Vagina (tissue), 2 donors: ENCODE results near the gene HSPB1. TPM values are rescaled to one million over a fixed set of nuclear protein-coding genes. Genes with fewer than 3 reads are reported as not detected.
A peak's percentile ranks its signal among the peaks of the same experiment; 100 is the strongest.
"Not testable (repeated sequence)": the region's sequence is repeated elsewhere in the genome, so short reads cannot be mapped to it uniquely, and the experiment has no call there.

Experiments
- DNase-seq, 2 donors: peaks; one replicate each; pipeline ENCODE4 v3.0.0-alpha.2; 2017; ENCODE audit errors: extremely low spot score in 2 of 2
- H3K27ac ChIP-seq: fragments of 200-600 bp; sonication (generic); one replicate; pipeline ENCODE4 v1.5.1; 2019
- H3K27me3 ChIP-seq: fragments of 200-600 bp; sonication (generic); one replicate; pipeline ENCODE4 v1.5.1; 2019
- H3K36me3 ChIP-seq, 2 donors: fragments of 200-600 bp; sonication (generic); one replicate each; pipeline ENCODE4 v1.5.1; 2017 to 2019
- H3K4me1 ChIP-seq: fragments of 200-600 bp; sonication (generic); one replicate; pipeline ENCODE4 v1.5.1; 2019
- H3K4me3 ChIP-seq, 2 donors: fragments of 200-600 bp; sonication (generic); 1 replicate in 1 of 2; 2 replicates in 1 of 2; pipeline ENCODE4 v1.5.1; 2016 to 2019
- H3K9me3 ChIP-seq: fragments of 200-600 bp; sonication (generic); one replicate; pipeline ENCODE4 v1.5.1; 2019
- POLR2A ChIP-seq, 2 donors: fragments of 450-650 bp; IDR thresholded peaks; one replicate each; pipeline ENCODE4 v1.6.1; 2017; ENCODE audit warnings: antibody characterized with exemption in 2 of 2, mild to moderate bottlenecking in 2 of 2, moderate library complexity in 2 of 2
- POLR2AphosphoS5 ChIP-seq, 2 donors: sonication (generic); formaldehyde crosslinking; IDR thresholded peaks; one replicate each; pipeline ENCODE4 v1.9.0; 2017; ENCODE audit warnings: antibody characterized with exemption in 2 of 2, mild to moderate bottlenecking in 2 of 2, low read depth in 1 of 2; ENCODE audit not compliant: insufficient read depth in 1 of 2
- intact Hi-C: fragments of 100-400 bp; cut with DNase I; formaldehyde crosslinking; loops from one replicate; pipeline ENCODE4 v1.15.1; 2023
- total RNA-seq: library from RNA; depleted of rRNA; stranded (reverse); fragments of >200 nt; gene quantifications from one replicate; pipeline ENCODE4 v1.2.3, GENCODE V29; 2016
- TF ChIP-seq, protein P1 (sequence below), 3 experiments: fragments of 450-650 bp in 2 of 3; fragments of 200-600 bp in 1 of 3; sonication (generic) in 1 of 3; IDR thresholded peaks; one replicate each; pipeline ENCODE4 v1.5.1; 2017 to 2019; ENCODE audit warnings: antibody characterized with exemption in 3 of 3, mild to moderate bottlenecking in 2 of 3, moderate library complexity in 2 of 3

The HSPB1 gene
- total RNA-seq, 1 donor from 2014 or later, result 3,606 TPM

DNA sequence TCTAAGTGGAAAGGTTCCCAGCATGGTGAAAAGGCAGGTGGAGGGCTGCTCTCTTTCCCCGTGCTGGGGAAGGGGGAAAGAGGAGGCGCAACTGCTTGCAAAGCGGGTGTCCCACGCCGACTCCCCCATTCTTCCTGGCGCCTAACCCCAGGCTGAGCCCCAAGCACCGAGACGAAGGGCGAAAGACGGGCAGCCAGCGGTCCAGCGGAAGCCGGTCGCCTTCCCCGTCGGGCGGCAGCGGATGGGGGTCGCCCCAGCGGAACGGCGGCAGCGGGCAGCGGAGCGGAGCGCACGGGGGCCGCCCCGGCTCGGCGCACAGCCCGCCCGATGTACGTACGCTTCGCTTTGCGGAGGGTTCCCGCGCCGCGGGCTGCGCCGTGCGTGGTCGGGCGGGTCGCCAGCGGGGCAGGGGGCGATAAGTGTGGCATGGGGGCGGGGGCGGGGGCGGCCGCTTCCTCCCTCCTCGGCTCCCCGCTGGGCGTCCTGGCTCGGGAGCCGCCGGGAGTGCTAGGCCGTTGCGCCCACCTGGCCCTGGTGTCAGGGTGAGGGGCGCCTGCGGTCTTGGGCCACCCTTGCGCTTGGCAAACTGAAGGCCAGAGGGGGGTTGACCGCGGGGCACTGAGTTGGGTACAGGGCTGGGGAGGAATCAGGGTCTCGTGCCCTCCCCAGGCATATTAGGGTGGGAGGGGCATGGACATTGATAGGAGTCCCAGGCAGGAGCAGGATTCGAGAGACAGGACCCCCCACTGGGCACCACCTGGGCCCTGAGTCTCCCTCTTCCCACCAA is 35.2 kb upstream of the HSPB1 start:
- Histone ChIP-seq H3K36me3 (no peaks in the 10 kb centered on the region), H3K4me3 (peak overlapping the region; percentile 22), H3K27me3 (no peaks in the 10 kb centered on the region), H3K27ac (no peak overlapping the region), H3K4me1 (peaks cover 17% of the 10 kb centered on the region), H3K9me3 (no peaks in the 10 kb centered on the region)
- DNase-seq, result no peak
- intact Hi-C loops, result no loop called here
- TF ChIP-seq, protein P1, sequence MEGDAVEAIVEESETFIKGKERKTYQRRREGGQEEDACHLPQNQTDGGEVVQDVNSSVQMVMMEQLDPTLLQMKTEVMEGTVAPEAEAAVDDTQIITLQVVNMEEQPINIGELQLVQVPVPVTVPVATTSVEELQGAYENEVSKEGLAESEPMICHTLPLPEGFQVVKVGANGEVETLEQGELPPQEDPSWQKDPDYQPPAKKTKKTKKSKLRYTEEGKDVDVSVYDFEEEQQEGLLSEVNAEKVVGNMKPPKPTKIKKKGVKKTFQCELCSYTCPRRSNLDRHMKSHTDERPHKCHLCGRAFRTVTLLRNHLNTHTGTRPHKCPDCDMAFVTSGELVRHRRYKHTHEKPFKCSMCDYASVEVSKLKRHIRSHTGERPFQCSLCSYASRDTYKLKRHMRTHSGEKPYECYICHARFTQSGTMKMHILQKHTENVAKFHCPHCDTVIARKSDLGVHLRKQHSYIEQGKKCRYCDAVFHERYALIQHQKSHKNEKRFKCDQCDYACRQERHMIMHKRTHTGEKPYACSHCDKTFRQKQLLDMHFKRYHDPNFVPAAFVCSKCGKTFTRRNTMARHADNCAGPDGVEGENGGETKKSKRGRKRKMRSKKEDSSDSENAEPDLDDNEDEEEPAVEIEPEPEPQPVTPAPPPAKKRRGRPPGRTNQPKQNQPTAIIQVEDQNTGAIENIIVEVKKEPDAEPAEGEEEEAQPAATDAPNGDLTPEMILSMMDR (IDR thresholded peaks at IDR 0.05), result no peak
- no peak for TF ChIP-seq POLR2A (IDR thresholded peaks at IDR 0.05)
- TF ChIP-seq POLR2AphosphoS5 (IDR thresholded peaks at IDR 0.05; ENCODE audit: insufficient read depth in 1 of 2, low read depth in 1 of 2), result no peak

DNA sequence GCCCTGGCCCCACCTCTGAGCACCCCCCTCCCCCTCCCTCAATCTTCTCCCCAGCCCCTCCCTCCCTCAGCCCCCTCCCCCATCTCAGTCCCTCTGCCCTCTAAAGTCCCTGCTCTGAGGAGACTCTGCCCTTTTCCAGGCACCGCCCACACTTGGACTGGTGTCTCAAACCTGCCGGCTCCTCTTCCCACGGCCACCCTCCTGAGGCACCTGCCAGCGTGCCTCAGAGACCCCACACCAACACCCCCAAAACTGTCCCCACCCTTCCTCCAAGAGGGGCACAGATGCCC is 34.6 kb upstream of the HSPB1 start:
- Histone ChIP-seq H3K4me1 (peaks cover 17% of the 10 kb centered on the region), H3K27ac (no peak overlapping the region), H3K9me3 (no peaks in the 10 kb centered on the region), H3K36me3 (no peaks in the 10 kb centered on the region), H3K27me3 (no peaks in the 10 kb centered on the region), H3K4me3 (peak overlapping the region in 1 of 2 donors; percentile 22)
- no peak for DNase-seq
- intact Hi-C loops, result no loop called here
- no peak for TF ChIP-seq POLR2AphosphoS5 (IDR thresholded peaks at IDR 0.05; ENCODE audit: insufficient read depth in 1 of 2, low read depth in 1 of 2)
- TF ChIP-seq, protein P1 (IDR thresholded peaks at IDR 0.05), result no peak
- no peak for TF ChIP-seq POLR2A (IDR thresholded peaks at IDR 0.05)

DNA sequence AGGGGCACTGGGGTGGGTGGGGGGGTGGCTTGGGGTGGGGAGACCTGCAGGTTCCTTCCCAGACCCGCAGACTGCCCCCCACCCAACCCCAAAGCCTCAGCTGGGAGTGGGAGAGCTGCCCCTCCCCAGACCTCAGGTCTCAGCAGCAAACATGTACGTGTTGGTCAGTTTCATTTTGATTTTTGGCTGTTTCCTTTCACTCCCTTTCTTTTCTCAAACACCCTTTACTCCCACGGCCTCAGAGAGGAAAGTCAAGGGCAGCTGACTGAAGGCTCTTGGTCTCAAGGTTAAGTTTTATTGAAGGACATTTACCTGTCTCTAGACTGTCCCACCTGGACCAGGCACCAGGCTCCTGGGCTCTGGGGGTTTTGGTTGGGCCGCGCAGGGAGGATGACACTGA is 34.1 kb upstream of the HSPB1 start:
- H3K9me3 ChIP-seq, result no peaks in the 10 kb centered on the region
- no peak for TF ChIP-seq POLR2A (IDR thresholded peaks at IDR 0.05)
- H3K36me3 ChIP-seq, result no peaks in the 10 kb centered on the region
- peak overlapping the region in 1 of 2 donors; percentile 22 for H3K4me3 ChIP-seq
- H3K4me1 ChIP-seq, result peaks cover 17% of the 10 kb centered on the region
- H3K27ac ChIP-seq, result no peak overlapping the region
- H3K27me3 ChIP-seq, result no peaks in the 10 kb centered on the region
- intact Hi-C loops, result no loop called here
- no peak for DNase-seq

DNA sequence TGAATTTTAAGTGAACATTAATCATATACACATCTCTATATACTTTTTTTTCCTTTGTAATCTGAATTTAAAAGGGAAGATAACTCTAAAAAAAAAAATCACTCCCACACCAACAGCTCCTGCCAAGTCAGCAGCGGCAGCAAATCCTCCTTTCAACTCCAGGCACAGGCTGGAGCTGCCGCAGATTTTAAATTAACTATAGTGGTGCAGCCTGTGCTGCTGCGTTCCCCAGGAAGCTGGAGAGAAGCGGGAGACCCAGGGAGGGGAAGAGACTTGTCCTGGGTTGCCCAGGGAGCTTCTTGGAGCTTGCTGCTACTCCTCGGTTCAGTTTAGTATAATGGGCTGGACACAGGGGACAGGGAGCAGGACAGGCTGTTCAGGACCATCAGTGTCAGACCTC is 32.6 kb upstream of the HSPB1 start:
- no peaks in the 10 kb centered on the region for H3K9me3 ChIP-seq
- DNase-seq, result no peak
- H3K4me1 ChIP-seq, result peaks cover 17% of the 10 kb centered on the region
- intact Hi-C loops, result no loop called here
- no peak overlapping the region for H3K27ac ChIP-seq
- H3K27me3 ChIP-seq, result no peaks in the 10 kb centered on the region
- no peak for TF ChIP-seq POLR2A (IDR thresholded peaks at IDR 0.05)
- TF ChIP-seq, protein P1 (IDR thresholded peaks at IDR 0.05), result no peak
- TF ChIP-seq POLR2AphosphoS5 (IDR thresholded peaks at IDR 0.05; ENCODE audit: insufficient read depth in 1 of 2, low read depth in 1 of 2), result no peak
- H3K4me3 ChIP-seq, result no peak overlapping the region
- no peaks in the 10 kb centered on the region for H3K36me3 ChIP-seq

DNA sequence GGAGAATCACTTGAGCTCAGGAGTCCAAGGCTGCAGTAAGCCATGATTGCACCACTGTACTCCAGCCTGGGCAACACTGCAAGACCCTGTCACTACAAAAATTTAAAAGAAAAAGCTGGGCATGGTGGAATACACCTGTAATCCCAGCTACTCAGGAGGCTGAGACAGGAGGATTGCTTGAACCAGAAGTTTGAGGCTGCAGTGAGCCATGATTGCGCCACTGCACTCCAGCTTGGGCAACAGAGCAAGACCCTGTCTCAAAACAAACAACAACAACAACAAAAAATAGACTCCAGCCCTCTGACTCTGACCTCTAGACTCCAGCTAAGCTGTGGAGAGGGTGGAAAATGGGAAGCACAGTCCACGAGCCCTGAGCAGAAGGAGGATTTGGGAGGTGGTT is 31.1 kb upstream of the HSPB1 start:
- intact Hi-C loops, result loop anchor here (1.0 kb wide), 1 partner anchor 76 kb away; no protein-coding TSS in a partner anchor
- H3K27ac ChIP-seq, H3K36me3 ChIP-seq, DNase-seq, H3K27me3 ChIP-seq, H3K4me3 ChIP-seq, H3K9me3 ChIP-seq: not testable (repeated sequence)
- peaks cover 17% of the 10 kb centered on the region for H3K4me1 ChIP-seq

DNA sequence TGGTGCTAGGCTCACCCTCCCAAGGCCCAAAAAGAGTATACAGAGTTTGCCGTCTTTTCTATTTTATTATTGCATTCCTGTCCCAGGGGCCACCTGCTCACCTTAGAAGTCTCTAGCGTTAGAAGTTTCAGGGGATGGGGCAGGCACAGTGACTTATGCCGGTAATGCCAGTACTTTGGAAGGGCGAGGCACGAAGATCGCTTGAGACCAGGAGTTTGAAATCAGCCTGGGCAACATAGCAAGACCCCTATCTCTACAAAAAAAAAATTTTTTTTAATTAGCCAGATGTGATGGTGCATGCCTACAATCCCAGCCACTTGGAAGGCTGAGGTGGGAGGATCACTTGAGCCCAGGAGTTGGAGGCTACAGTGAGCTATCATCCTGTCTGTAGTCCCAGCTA is 30.3 kb upstream of the HSPB1 start:
- intact Hi-C loops, result no loop called here
- Histone ChIP-seq H3K27ac (no peak overlapping the region), H3K4me1 (peaks cover 12% of the 10 kb centered on the region), H3K4me3 (no peak overlapping the region), H3K27me3 (no peaks in the 10 kb centered on the region), H3K36me3 (no peaks in the 10 kb centered on the region), H3K9me3 (no peaks in the 10 kb centered on the region)
- no peak for DNase-seq
- TF ChIP-seq POLR2AphosphoS5 (IDR thresholded peaks at IDR 0.05; ENCODE audit: insufficient read depth in 1 of 2, low read depth in 1 of 2), result no peak
- no peak for TF ChIP-seq POLR2A (IDR thresholded peaks at IDR 0.05)
- TF ChIP-seq, protein P1 (IDR thresholded peaks at IDR 0.05), result no peak
